GM19463 (cell line): ENCODE results near the gene P2RY8.
"Not testable (repeated sequence)": the region's sequence is repeated elsewhere in the genome, so short reads cannot be mapped to it uniquely, and the experiment has no call there.

Source experiments
- ATAC-seq: cut with Tn5 transposase; IDR thresholded peaks from one replicate; pipeline ENCODE4 v1.9.1; 2021; ENCODE audit warnings: mild to moderate bottlenecking, moderate library complexity; ENCODE audit not compliant: unreplicated experiment

Gene P2RY8

GRCh38 chrX:1545776-1546408 lies 8.9 kb upstream of the P2RY8 start:
- no peak for ATAC-seq

- ATAC-seq = no peak
Measured at GRCh38 chrX:1542994-1543725, 6.2 kb upstream of the P2RY8 start.

GRCh38 chrX:1539146-1539545 lies 2.2 kb upstream of the P2RY8 start:
- not testable (repeated sequence) for ATAC-seq

- not testable (repeated sequence) for ATAC-seq
Measured at GRCh38 chrX:1537716-1538090, 718 bp upstream of the P2RY8 start.

GRCh38 chrX:1536712-1537030 lies 314 bp downstream of the P2RY8 start:
- ATAC-seq = peak; percentile 0

GRCh38 chrX:1535241-1536041 lies 1.5 kb downstream of the P2RY8 start:
- peak; percentile 25 for ATAC-seq

- ATAC-seq = peak; percentile 24
Measured at GRCh38 chrX:1534301-1535168, 2.5 kb downstream of the P2RY8 start.

- ATAC-seq = no peak
Measured at GRCh38 chrX:1533058-1533457, 3.9 kb downstream of the P2RY8 start.

GRCh38 chrX:1531096-1531890 lies 5.7 kb downstream of the P2RY8 start:
- no peak for ATAC-seq

- no peak for ATAC-seq
Measured at GRCh38 chrX:1529756-1530155, 7.2 kb downstream of the P2RY8 start.

GRCh38 chrX:1529328-1529727 lies 7.7 kb downstream of the P2RY8 start:
- ATAC-seq = no peak

GRCh38 chrX:1528884-1529203 lies 8.1 kb downstream of the P2RY8 start:
- no peak for ATAC-seq

- ATAC-seq = no peak
Measured at GRCh38 chrX:1528186-1528883, 8.7 kb downstream of the P2RY8 start.

- no peak for ATAC-seq
Measured at GRCh38 chrX:1527457-1527856, 9.5 kb downstream of the P2RY8 start.

GRCh38 chrX:1526565-1526964 lies 10.4 kb downstream of the P2RY8 start:
- ATAC-seq = no peak

GRCh38 chrX:1525583-1526355 lies 11.2 kb downstream of the P2RY8 start:
- ATAC-seq = no peak

- no peak for ATAC-seq
Measured at GRCh38 chrX:1524874-1525582, 12.0 kb downstream of the P2RY8 start.

GRCh38 chrX:1522905-1523304 lies 14.1 kb downstream of the P2RY8 start:
- not testable (repeated sequence) for ATAC-seq
